Superior temporal gyrus (tissue), 1 donor: Measurements from ENCODE around the gene GPC5.
"Not testable (repeated sequence)": the region's sequence is repeated elsewhere in the genome, so short reads cannot be mapped to it uniquely, and the experiment has no call there.

Experiments
- DNase-seq: peaks from one replicate; pipeline ENCODE4 v3.0.0-alpha.2; 2016; ENCODE audit errors: extremely low spot score

GPC5 gene

GRCh38 chr13:92830821-92831220 is 1432.4 kb downstream of the GPC5 start:
- DNase-seq, result no peak

GRCh38 chr13:92833071-92833470 is 1434.7 kb downstream of the GPC5 start:
- no peak for DNase-seq

- DNase-seq, result no peak
These were observed 1437.8 kb downstream of the GPC5 start for GRCh38 chr13:92836171-92836570.

GRCh38 chr13:92838786-92839185 is 1440.4 kb downstream of the GPC5 start:
- no peak for DNase-seq

- no peak for DNase-seq
These were observed 1443.7 kb downstream of the GPC5 start for GRCh38 chr13:92842145-92842544.

- DNase-seq, result no peak
These were observed 1445.1 kb downstream of the GPC5 start for GRCh38 chr13:92843549-92843948.

GRCh38 chr13:92849381-92849780 is 1451.0 kb downstream of the GPC5 start:
- no peak for DNase-seq

- no peak for DNase-seq
These were observed 1466.3 kb downstream of the GPC5 start for GRCh38 chr13:92864584-92865284.

GRCh38 chr13:92873029-92873428 is 1474.6 kb downstream of the GPC5 start:
- DNase-seq, result no peak

- no peak for DNase-seq
These were observed 1488.2 kb downstream of the GPC5 start for GRCh38 chr13:92886535-92887077.

GRCh38 chr13:92894447-92894846 is 1496.0 kb downstream of the GPC5 start:
- no peak for DNase-seq

- no peak for DNase-seq
These were observed 1498.4 kb downstream of the GPC5 start for GRCh38 chr13:92896842-92897241.

GRCh38 chr13:92898946-92899345 is 1500.5 kb downstream of the GPC5 start:
- not testable (repeated sequence) for DNase-seq

GRCh38 chr13:92900446-92900845 is 1502.0 kb downstream of the GPC5 start:
- DNase-seq, result no peak

GRCh38 chr13:92901739-92902138 is 1503.3 kb downstream of the GPC5 start:
- no peak for DNase-seq

GRCh38 chr13:92912629-92913028 is 1514.2 kb downstream of the GPC5 start:
- no peak for DNase-seq

GRCh38 chr13:92913840-92914239 is 1515.4 kb downstream of the GPC5 start:
- DNase-seq, result no peak
